ENCODE results near the gene PDE8A. TPM values are rescaled to one million over a fixed set of nuclear protein-coding genes. Genes with fewer than 3 reads are reported as not detected.

Gene PDE8A
- total RNA-seq, 1 experiment from 2014 or later: 12.5 TPM

GRCh38 chr15:85030301-85030929 lies 48.8 kb downstream of the PDE8A start:
- DNase-seq: no peak
- Histone ChIP-seq H3K36me3 (no peaks in the 10 kb centered on the region), H3K27me3 (no peaks in the 10 kb centered on the region), H3K9me3 (no peaks in the 10 kb centered on the region), H3K4me3 (no peak overlapping the region)

- DNase-seq: no peak
- no peak overlapping the region for H3K4me3 ChIP-seq
- H3K27me3 ChIP-seq: no peaks in the 10 kb centered on the region
- H3K9me3 ChIP-seq: no peaks in the 10 kb centered on the region
- no peaks in the 10 kb centered on the region for H3K36me3 ChIP-seq
These were observed 49.7 kb downstream of the PDE8A start for GRCh38 chr15:85031086-85031943.

- Histone ChIP-seq H3K27me3 (no peaks in the 10 kb centered on the region), H3K9me3 (no peaks in the 10 kb centered on the region), H3K36me3 (no peaks in the 10 kb centered on the region), H3K4me3 (no peak overlapping the region)
- no peak for DNase-seq
These were observed 50.4 kb downstream of the PDE8A start for GRCh38 chr15:85031944-85032558.

DNA sequence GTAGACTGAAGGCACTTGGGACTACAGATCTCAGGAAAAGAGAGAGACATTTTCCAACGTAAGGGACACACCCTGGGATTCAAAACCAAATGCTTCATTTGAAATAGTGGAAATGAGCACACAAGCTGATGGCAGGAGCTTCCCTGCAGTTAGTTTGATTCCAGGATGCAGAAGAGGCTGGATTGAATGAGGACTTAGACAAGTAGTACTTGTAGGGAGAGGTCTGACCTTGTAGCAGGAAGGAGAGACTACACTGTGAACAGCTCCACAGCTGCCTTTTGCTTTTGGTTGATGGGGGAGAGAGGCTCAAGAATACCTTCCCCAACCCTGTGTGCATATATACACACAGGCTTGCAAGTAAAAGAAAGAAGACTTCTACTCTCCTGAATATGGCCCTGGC lies 51.5 kb downstream of the PDE8A start:
- DNase-seq: no peak
- Histone ChIP-seq H3K9me3 (no peaks in the 10 kb centered on the region), H3K4me3 (no peak overlapping the region), H3K27me3 (no peaks in the 10 kb centered on the region), H3K36me3 (no peaks in the 10 kb centered on the region)

- no peaks in the 10 kb centered on the region for H3K9me3 ChIP-seq
- H3K27me3 ChIP-seq: no peaks in the 10 kb centered on the region
- no peak overlapping the region for H3K4me3 ChIP-seq
- no peak for DNase-seq
- H3K36me3 ChIP-seq: no peaks in the 10 kb centered on the region
These were observed 52.6 kb downstream of the PDE8A start for GRCh38 chr15:85034276-85034675.

- no peak overlapping the region for H3K4me3 ChIP-seq
- no peaks in the 10 kb centered on the region for H3K9me3 ChIP-seq
- no peak for DNase-seq
- H3K36me3 ChIP-seq: no peaks in the 10 kb centered on the region
- H3K27me3 ChIP-seq: no peaks in the 10 kb centered on the region
These were observed 54.3 kb downstream of the PDE8A start for GRCh38 chr15:85035980-85036379.

DNA sequence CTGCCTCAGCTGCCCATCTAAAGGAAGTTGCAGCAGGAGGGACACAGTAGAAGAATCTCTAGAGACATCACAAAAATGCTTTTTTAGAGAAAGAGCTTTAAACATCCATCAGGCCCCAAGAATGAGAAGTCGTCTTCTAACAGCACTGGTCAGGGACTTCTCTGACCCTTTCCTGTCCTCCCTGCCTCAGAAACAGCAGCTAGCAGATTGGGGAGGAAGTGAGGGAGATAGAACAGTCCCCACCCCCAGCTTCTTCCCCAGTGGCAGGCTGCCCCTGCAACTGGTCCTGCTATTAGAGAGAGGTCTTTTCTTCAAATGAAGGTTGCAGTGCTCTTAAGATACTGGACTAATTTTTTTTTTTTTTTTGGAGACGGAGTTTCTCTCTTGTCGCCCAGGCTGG lies 55.1 kb downstream of the PDE8A start:
- H3K27me3 ChIP-seq: no peaks in the 10 kb centered on the region
- no peak for DNase-seq
- no peak overlapping the region for H3K4me3 ChIP-seq

GRCh38 chr15:85037641-85038040 lies 56.0 kb downstream of the PDE8A start:
- no peak for DNase-seq
- H3K36me3 ChIP-seq: no peaks in the 10 kb centered on the region

More for the DNA sequence above, 55.1 kb downstream of the PDE8A start:
- H3K9me3 ChIP-seq: no peaks in the 10 kb centered on the region
- no peaks in the 10 kb centered on the region for H3K36me3 ChIP-seq

DNA sequence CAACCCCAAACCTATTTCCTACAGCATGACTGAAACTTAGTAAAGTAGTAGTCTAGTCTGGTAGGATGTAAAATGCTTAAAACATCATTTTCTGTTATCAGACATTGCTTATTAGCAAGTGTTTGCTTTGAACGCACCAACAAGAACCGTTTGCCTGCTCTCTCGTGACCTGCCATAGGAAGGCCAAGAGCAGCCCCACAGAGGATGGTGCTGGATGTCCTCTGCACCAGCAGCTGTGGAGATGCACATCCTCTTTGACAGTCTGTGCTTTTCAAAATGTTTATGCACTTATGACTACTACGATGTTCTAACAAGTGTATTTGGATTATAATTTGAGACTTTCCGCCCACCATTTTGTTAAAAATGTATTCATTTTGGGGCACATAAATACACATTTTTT lies 59.6 kb downstream of the PDE8A start:
- DNase-seq: no peak
- no peaks in the 10 kb centered on the region for H3K9me3 ChIP-seq
- H3K27me3 ChIP-seq: no peaks in the 10 kb centered on the region
- no peak overlapping the region for H3K4me3 ChIP-seq
- no peaks in the 10 kb centered on the region for H3K36me3 ChIP-seq

More at GRCh38 chr15:85037641-85038040, 56.0 kb downstream of the PDE8A start:
- Histone ChIP-seq H3K4me3 (no peak overlapping the region), H3K9me3 (no peaks in the 10 kb centered on the region), H3K27me3 (no peaks in the 10 kb centered on the region)

DNA sequence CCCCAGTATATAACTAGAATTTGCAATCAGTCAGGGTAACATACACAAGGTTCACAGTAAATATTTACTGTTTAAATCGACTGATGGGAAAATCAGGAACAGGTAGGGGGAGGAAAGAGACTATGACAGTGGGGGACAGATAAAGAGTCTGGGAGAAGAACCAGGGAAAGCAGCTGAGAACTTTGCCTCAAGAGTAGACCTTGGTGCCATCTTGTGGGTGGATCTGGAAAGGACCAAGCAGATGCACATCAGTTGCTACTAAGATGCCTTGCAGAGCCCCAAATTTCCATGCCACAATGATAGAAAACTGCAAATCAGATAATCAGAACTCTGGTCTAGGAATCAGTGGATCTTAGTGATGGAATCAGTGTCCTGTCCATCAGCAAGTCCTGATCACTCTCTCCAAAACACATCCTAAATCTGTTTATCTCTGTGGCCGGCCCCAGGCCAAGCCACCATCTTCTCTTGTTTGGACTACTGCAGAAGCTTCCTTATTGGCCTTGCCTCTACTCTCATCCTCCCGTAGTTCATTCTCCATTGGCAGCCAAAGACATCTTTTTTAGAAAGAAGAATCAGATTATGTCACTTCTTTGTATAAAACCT lies 62.7 kb downstream of the PDE8A start:
- Histone ChIP-seq H3K27me3 (no peaks in the 10 kb centered on the region), H3K36me3 (no peaks in the 10 kb centered on the region), H3K9me3 (no peaks in the 10 kb centered on the region), H3K4me3 (no peak overlapping the region)
- peak; percentile 32 for DNase-seq

DNA sequence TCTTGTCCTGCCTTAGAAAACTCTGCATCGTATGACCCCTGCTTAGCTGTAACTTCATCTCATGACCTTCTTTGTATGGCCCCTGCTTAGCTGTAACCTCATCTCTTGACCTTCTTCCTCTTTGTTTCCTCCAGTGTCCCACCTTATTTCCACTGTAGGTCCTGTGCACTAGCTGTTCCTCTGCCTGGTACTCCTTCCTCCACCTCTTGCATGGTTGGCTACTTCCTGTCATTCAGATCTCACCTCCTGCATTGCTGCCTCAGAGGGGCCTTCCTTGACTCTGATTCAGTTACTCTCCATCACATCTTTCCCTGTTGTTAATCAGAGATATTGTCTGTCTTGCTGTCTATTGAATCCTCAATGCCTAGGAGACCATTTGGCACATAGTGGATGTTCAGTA lies 63.2 kb downstream of the PDE8A start:
- Histone ChIP-seq H3K9me3 (no peaks in the 10 kb centered on the region), H3K4me3 (no peak overlapping the region), H3K27me3 (no peaks in the 10 kb centered on the region), H3K36me3 (no peaks in the 10 kb centered on the region)
- DNase-seq: no peak

GRCh38 chr15:85045615-85046014 lies 64.0 kb downstream of the PDE8A start:
- Histone ChIP-seq H3K36me3 (no peaks in the 10 kb centered on the region), H3K4me3 (no peak overlapping the region), H3K27me3 (no peaks in the 10 kb centered on the region), H3K9me3 (no peaks in the 10 kb centered on the region)
- no peak for DNase-seq

- Histone ChIP-seq H3K4me3 (no peak overlapping the region), H3K36me3 (no peaks in the 10 kb centered on the region), H3K9me3 (no peaks in the 10 kb centered on the region)
These were observed 65.8 kb downstream of the PDE8A start for GRCh38 chr15:85047271-85047948.

DNA sequence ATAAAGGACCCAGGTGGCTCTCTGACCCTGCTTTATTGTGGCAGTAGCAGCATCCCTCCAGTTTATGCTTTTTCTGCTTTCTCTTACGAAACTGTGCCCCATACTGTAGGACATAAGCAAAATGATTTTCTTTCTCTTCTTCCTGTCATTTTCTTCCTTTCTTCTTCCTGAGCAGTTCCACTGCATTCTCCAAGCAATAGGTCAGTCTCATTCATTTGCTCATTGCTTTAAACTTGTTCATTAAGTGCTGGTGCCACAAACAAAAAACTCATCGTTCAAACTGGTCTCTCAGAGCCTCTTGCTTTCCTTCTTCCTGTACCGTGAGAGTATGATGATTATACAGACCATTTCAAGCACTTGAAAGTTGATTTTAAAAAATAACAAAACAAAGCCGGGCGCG lies 66.8 kb downstream of the PDE8A start:
- no peak overlapping the region for H3K4me3 ChIP-seq
- no peaks in the 10 kb centered on the region for H3K27me3 ChIP-seq
- no peaks in the 10 kb centered on the region for H3K36me3 ChIP-seq
- no peaks in the 10 kb centered on the region for H3K9me3 ChIP-seq
- no peak for DNase-seq

More at GRCh38 chr15:85047271-85047948, 65.8 kb downstream of the PDE8A start:
- DNase-seq: peak; percentile 58
- H3K27me3 ChIP-seq: no peaks in the 10 kb centered on the region

DNA sequence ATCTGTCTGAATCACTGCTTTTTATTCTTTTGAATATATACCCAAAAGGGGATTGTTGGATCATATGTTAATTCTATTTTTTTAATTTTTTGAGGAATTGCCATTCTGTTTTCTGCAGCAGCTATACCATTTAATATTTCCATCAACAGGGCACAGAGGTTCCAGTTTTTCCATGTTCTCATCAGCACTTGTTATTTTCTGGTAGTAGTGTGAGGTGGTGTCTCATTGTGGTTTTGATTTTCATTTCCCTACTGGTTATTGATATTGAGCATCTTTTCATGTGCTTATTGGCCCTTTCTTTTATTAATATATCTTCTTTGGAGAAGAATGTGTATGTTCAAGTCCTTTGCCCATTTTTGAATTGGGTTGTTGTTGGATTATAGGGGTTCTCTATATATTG lies 68.1 kb downstream of the PDE8A start:
- Histone ChIP-seq H3K27me3 (no peaks in the 10 kb centered on the region), H3K9me3 (no peaks in the 10 kb centered on the region; the same call in 1 of the 2 replicates), H3K36me3 (no peaks in the 10 kb centered on the region), H3K4me3 (no peak overlapping the region)
- no peak for DNase-seq

- Histone ChIP-seq H3K36me3 (no peaks in the 10 kb centered on the region), H3K9me3 (peaks cover 20% of the 10 kb centered on the region), H3K27me3 (no peaks in the 10 kb centered on the region), H3K4me3 (no peak overlapping the region)
- DNase-seq: no peak
These were observed 78.1 kb downstream of the PDE8A start for GRCh38 chr15:85059734-85060133.

- no peak overlapping the region for H3K4me3 ChIP-seq
- peaks cover 16% of the 10 kb centered on the region for H3K9me3 ChIP-seq
- DNase-seq: no peak
- H3K36me3 ChIP-seq: no peaks in the 10 kb centered on the region
- no peaks in the 10 kb centered on the region for H3K27me3 ChIP-seq
These were observed 80.9 kb downstream of the PDE8A start for GRCh38 chr15:85062560-85062959.

Data from MG63 (cell line).